DND-41 (cell line): ENCODE results near the gene ABHD8.

Source experiments
- EZH2 ChIP-seq: IDR thresholded peaks from 3 replicates; pipeline ENCODE4 v1.6.1; 2012; ENCODE audit warnings: borderline replicate concordance, low read depth, mild to moderate bottlenecking, moderate library complexity, low read length, inconsistent platforms; ENCODE audit not compliant: severe bottlenecking
- TF ChIP-seq, protein P1 (sequence below): IDR thresholded peaks from 2 replicates; pipeline ENCODE4 v1.5.1; 2012; ENCODE audit warnings: borderline replicate concordance, low read length, moderate library complexity, mild to moderate bottlenecking; ENCODE audit not compliant: poor library complexity, severe bottlenecking; ENCODE audit errors: extremely low read depth

DNA sequence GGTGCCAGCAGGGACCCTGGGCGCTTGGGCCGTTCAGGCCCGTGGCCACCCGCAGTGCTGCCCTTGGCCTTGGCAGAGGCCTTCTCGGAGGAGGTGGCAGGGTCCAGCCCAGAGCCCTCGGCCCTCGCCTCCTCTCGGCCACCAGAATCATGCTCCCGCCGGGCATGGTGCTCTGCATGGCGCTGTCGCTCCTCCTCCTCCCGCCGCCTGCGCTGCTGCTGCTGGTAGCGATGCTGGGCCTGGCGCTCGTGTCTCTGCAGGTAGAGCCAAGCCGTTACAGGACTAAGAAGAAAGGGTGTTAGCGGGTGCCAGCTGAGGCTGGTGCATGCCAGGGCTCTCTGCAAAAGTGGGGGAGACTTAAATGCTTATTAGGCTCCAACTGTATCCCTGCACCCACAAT lies 21.9 kb upstream of the ABHD8 start:
- TF ChIP-seq, protein P1, sequence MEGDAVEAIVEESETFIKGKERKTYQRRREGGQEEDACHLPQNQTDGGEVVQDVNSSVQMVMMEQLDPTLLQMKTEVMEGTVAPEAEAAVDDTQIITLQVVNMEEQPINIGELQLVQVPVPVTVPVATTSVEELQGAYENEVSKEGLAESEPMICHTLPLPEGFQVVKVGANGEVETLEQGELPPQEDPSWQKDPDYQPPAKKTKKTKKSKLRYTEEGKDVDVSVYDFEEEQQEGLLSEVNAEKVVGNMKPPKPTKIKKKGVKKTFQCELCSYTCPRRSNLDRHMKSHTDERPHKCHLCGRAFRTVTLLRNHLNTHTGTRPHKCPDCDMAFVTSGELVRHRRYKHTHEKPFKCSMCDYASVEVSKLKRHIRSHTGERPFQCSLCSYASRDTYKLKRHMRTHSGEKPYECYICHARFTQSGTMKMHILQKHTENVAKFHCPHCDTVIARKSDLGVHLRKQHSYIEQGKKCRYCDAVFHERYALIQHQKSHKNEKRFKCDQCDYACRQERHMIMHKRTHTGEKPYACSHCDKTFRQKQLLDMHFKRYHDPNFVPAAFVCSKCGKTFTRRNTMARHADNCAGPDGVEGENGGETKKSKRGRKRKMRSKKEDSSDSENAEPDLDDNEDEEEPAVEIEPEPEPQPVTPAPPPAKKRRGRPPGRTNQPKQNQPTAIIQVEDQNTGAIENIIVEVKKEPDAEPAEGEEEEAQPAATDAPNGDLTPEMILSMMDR = no peak
- TF ChIP-seq EZH2 = no peak
